T-helper 1 cell treated with Interleukin-12 subunit alpha and Interleukin-12 subunit beta and Interleukin-4 antibody, amounts not matched to agents 30 ng/mL and 1 ng/mL, for 36 hours (primary cell): ENCODE data around the gene KDM4C. TPM values are rescaled to one million over a fixed set of nuclear protein-coding genes. Genes with fewer than 3 reads are reported as not detected.

ENCODE experiments used
- intact Hi-C: fragments of 100-400 bp; cut with micrococcal nuclease; formaldehyde crosslinking; loops from one replicate; pipeline ENCODE4 v1.15.1; 2024
- total RNA-seq: library from RNA; stranded (reverse); gene quantifications from 2 replicates; pipeline ENCODE4 v1.2.3, GENCODE V29; 2022

The KDM4C gene
- total RNA-seq, 1 donor from 2014 or later, result 60.0 TPM

DNA sequence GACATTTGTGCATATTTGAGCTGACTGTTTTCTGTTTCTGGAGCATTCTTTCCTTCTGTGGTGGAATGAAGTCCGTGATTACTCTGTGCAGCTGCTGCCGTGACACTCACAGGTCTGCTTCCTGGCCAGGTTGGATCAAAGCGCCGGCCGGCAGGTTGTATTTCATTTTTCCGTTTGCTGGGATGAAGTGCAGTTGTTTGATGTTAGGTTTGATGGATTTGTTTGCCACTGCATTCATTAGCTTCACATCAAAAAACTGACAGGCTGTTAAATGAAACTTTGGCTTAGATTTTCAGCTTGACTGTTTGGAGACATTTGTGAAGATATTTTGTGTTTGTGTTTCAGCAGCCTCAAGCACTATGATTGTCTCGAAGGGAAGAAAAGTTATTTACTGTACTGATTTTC lies 140.1 kb downstream of the KDM4C start:
- intact Hi-C loops, result loop anchor here (10.0 kb wide), 1 partner anchor 483 kb away; the partner anchor contains the start of gene UHRF2

DNA sequence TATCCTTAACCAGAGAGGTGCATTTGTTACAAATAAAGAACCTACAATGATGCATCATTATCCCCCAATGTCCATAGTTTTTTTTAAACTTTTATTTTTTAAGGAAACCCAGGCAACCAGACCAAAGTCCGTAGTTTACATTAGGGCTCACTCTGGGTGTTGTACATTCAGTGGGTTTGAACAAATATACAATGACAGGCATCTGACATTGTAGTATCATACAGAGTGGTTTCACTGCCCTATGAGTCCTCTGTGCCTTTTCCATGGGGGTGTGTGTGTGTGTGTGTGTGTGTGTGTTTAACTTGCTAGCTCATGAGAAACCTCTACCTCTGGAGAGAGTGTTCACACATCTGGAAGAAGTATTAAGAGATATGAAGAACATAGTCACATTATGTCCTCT lies 141.5 kb downstream of the KDM4C start:
- intact Hi-C loops, result loop anchor here (10.0 kb wide), 1 partner anchor 484 kb away; the partner anchor contains the start of gene UHRF2

DNA sequence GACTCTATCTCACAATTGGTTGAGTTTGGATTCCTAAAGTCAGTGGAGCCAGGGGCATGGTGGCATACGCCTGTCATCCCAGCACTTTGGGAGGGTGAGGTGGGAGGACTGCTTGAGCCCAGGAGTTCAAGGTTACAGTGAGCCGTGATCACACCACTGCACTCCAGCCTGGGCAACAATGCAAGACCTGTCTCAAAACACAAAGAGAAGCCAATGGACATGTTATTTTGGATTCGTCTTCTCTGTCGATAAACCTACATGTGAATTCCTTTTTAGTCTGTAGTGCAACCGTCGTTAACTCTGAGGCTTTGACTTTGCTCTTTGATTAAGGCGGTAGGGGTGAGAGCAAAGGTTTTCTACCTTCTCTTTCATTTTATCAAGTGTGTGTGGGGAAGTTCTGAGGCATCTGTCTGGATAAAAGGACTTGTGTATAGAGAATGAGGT lies 142.7 kb downstream of the KDM4C start:
- intact Hi-C loops, result no loop called here

DNA sequence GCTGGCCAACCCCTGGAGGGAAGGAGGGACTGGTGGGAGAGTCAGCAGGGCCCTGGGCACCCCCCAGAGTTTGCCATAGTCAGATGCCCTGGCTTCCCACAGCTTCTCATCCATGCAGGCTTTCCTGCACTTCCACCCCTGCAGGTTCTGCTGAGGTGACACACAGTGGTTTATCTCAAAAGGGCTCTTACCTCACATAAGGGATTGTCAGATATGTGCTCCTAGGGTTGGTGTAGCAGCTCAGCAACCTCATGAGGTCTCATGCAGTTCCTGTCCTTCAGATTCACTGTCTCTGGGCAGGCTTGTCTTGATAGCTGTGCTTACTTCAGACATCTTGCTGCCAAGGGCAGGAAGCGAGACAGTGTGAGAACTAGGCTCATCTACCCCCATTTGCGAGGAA lies 143.4 kb downstream of the KDM4C start:
- intact Hi-C loops, result no loop called here

DNA sequence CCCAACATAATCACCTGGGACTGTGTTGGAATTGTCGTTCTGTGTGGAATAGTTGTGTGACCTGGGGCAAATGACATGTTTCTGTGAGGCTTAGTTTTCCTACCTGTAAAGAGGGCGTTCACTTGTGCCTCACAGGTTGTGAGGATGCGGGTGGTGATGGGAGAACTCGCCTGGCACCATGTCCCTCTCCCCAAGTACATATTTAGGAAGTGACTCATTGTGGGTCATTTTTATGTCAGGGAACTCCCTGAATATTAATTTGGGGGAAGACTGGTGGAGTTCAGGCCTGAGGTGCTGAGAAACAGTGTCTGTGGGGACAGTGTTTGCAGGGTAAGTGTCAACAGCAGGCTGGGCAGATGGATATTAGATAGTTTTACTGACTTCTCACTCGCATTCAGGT lies 144.7 kb downstream of the KDM4C start:
- intact Hi-C loops, result no loop called here

DNA sequence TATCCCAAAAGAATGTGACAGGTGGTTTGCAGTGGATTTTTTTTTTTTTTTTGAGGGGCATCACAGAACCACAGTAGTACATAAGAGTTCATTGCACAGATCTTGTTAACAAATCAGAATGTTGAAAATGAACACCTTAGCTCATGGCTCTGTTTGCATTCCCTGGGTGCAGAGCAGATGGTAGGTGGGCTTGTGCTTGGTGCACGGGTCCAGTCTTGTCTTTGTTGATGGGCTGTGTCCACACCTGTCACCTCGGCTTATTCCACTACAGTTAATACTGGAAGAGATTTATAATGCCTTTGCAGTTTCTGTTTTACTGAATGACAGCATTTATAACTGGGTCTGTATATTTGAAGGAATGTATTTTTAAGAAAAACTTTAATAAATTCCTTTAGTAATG lies 146.6 kb downstream of the KDM4C start:
- intact Hi-C loops, result no loop called here

DNA sequence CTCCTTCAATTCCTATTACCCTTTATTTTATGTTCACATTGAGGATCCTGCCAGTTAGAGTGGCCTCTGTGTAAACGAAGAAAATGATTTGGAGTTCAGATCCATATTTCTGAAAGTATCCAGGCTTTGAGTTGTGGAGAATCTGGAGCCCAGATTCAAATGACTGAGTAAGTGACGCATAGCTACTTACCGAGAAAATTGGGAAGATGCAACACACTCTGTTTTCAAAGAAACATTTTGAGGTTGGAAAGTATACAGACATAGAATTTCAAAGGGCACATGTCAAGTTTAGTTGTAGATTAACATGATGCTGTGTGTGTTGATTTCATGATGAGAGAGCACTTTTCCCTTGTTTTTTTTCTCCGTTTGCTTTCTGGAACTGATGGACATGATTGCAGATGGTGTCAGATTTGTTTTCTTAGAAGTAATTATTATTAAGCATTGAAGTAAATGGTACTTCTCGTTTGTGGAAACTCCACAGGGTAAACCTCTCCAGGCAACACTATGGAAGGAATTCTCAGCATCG lies 148.1 kb downstream of the KDM4C start:
- intact Hi-C loops, result loop anchor here (5.0 kb wide), 1 partner anchor 631 kb away; no protein-coding TSS in a partner anchor

DNA sequence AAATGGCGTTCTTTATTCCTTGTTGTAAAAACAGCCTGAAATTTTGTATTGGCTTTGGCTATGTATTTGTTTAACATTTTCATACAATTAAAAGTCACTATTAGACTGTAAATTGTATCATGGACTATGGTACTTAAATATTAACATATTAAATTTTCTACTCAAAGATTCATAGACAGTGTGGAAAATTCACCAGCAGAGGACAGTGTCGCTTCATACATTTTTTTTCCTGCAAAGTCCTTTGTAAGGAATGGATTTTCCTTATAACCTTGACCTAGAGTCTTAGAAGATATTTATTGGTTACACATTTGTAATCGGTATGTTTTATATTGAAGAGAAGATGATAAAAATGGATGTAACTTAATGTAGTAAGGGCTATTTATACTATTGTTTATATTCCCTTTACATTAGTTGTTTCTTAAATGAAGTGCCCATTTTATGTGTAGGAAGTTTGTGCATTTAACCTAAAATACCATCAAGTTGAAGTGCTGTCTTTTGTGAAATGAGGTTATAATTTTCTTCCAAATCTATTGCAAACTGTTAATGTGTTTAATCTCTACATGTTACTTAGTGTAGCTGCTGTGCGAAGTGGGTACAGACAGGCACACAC lies 150.1 kb downstream of the KDM4C start:
- intact Hi-C loops, result loop anchor here (5.0 kb wide), 1 partner anchor 629 kb away; no protein-coding TSS in a partner anchor

DNA sequence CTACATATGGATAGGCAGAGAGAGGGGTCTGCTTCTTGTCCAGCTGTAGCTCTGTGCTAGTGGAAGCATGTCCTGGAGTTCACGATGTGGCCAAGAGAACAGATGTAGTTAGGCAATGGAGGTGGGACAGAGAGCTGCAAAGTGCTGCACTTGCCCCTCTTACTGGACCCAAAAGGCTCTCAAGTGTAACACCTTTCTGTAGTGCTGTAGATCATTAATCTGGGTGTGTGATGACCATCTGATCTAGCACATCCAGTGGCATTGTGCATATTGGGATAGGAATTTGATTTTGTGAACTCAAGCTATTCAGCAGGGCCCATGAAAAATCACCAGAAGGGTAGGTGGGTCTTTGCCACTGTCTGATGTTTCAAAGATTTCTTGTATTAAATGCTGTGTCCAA lies 151.4 kb downstream of the KDM4C start:
- intact Hi-C loops, result loop anchor here (5.0 kb wide), 1 partner anchor 628 kb away; no protein-coding TSS in a partner anchor

DNA sequence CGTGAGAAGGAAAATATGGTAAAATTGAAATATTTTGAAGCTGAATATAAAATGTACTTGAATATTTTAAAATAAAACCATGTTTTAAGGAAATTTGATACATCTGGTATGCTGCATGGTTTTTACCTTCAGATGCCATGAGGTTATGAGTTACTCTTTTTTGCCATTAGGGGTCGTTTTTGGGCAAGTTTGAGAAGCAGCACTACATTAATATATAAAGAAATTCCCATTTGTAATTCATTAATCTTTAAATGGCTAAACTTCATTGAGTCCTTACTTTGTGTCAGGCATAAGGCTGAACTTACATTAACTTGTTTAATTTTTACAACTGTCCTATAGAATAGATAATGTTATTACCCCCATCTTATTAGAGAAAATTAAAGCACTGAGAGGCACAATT lies 152.3 kb downstream of the KDM4C start:
- intact Hi-C loops, result no loop called here

DNA sequence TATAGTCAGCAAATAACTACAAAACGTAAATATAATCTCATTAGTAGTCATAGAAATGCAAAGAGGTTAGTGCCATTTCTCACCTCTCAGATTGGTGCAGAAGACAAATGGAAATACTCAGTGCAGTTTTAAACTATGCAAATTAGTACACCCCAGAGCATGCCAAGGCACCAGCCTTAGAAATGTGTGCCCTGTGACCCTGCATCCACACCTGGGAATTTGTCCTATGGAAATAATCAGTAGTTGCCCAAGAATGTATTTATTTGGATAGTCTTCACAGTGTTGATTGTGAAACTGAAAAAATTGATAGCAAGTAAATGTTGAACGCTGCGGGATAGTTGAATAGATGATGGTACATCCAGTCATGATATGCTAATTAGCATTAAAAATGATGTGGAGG lies 152.7 kb downstream of the KDM4C start:
- intact Hi-C loops, result no loop called here

DNA sequence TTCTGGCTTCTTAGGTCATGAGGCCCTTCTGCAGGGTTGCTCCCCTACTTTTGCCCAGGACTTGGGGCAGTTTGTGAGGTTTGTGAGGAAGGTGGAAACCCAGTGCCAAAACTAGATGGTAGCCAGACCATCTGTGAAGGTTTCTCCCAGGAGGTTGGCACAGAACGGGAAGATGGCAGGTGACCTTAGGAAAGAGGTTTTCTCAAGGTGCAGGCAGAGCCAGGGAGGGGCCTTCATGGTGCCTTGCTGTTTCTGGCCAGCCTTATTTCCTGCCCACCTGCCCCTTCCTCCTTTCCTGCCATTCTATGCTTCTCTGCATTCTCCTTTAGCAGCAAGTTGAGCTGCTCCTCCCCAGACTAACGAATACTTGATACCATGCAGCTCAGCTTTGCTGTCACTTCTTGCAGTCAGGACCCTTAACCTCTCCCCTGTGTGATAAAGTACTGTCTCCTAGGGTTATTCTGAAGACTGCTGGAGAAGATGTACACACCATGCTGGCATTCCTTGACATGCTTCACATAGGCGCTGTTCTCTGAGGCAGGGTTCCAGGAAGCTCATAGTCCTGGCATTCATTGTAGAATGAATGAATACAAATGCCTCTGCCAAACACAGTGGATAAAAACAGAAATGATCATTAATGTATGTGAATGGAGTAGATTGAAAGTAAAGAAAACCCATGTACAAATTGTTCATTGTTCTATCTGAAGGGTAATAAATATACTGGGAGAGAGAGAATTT lies 154.3 kb downstream of the KDM4C start:
- intact Hi-C loops, result no loop called here

DNA sequence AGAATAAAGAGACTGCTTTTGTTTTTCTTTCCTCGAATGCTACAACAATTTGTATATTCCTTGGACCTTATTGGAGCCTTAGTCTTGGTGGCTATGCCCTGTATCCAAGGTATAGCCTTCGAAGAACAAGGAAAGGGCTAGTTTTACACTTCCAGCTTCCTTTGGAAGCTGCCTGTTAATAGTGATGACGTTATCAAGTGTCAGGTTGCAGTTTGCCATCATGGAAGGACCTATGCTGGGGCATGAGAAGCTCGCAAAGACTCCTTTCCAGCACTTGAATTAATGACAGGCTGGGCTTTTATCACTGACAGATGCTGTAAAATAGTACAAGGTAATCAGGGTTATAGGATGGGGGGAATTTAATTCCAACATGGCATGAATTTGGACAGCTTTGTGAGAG lies 157.9 kb downstream of the KDM4C start:
- intact Hi-C loops, result no loop called here

DNA sequence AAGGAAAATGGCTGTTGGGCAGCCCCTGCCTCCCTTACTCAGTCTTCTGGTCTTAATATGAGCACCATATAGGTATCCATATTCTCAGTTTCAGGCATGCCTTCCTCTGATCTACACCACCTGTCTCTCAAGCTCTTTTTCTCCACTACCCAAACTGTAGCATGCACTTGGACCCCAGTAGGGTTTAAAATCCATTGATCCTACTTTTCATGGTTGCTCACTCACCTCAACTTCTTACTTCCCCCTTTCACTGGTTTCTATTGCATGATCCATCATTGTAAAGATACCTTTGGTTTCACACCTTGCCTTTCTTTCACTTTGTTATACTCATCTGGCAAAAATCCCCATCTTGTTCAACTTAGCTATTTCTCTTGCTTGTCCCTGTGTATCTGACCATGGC lies 159.4 kb downstream of the KDM4C start:
- intact Hi-C loops, result no loop called here

DNA sequence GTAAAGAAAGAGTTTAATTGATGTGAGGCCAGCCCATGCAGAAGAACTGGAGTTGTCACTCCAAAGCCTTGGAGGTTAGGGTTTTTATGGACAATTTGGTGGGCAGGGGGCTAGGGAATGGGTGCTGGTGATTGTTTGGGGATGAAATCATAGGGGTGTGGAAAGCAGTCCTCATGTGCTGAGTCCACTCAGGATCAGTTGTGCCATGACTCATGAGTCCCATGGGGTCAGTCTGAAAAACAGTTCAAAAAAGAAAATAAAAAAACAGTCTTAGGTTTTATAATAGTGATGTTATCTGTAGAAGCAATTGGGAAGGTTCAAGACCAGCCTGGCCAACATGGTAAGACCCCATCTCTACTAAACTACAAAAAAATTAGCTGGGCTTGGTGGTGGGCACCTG lies 162.3 kb downstream of the KDM4C start:
- intact Hi-C loops, result no loop called here

DNA sequence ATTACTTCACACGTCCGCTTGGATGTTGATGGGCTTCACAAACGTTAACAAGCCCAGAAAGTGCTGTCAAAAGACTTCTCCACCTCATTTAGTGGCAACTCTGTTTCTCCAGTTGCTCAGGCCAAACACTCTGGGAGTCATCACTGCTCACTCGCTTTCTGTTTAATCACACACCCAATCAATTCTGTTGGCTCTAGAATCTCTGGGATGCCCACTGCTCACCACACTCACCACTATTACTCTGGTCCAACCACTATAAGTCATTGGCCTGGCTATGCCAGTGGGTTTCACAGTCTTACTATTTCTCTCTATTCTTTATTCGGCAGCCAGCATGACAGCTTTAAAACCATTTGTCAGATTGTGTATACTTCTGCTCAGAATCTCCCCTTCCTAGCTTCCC lies 163.5 kb downstream of the KDM4C start:
- intact Hi-C loops, result no loop called here

DNA sequence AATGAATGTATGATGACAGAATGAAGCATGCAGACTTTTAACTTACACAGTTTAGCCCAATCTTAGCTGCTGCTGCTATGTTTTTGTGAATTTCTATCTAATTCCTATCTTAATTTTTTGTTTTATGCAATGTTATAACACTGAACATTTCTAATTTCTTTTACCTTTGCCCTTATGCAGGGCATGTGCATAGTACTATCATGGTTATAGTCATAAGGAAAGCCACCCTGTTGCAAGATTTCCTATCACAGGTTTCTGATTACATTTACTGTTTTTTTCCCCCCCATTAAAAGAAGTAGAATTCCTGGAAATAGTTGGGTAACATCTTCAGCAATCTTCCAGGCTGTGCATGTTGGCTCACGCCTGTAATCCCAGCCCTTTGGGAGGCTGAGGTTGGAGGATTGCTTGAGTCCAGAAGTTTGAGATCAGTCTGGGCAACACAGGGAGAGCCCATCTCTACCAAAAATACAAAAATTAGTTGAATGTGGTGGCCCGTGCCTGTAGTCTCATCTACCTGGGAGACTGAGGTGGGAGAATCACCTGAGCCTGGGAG lies 164.4 kb downstream of the KDM4C start:
- intact Hi-C loops, result no loop called here

DNA sequence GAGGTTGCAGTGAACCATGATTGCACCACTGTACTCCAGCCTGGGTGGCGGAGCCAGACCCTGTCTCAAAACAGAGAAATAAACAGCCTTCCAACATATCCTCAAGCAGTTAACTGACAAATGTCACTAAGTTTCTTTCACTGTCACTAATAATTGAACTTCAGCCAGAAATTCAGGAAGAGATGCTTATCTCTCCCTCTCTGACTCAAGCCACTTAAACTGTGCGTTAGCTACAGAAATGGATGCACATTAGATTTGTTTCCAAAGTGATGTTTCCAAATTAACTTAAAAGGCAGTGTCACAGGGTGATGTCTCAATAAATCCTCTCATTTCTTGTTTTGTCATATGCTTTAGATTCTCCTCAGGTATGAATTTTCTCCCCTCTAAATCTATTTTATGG lies 164.9 kb downstream of the KDM4C start:
- intact Hi-C loops, result no loop called here

DNA sequence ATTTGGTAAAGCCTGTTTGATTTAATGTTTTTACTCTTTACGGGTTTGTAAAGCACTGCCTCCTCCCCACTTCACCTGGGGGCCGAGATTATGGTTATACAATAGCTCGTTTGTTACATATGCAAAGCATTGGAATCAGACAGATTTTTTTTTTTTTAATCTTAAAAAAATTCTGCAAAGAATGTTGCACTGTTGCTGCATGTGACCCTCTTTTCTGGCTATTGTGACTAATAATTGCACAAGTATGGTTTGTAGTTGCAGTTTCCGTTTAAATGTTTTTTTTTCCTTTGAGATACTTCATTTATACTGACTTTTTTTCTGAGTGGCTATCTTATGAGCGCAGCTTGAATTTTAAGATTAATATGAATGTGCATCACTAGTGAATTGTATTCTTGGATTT lies 165.3 kb downstream of the KDM4C start:
- intact Hi-C loops, result no loop called here

DNA sequence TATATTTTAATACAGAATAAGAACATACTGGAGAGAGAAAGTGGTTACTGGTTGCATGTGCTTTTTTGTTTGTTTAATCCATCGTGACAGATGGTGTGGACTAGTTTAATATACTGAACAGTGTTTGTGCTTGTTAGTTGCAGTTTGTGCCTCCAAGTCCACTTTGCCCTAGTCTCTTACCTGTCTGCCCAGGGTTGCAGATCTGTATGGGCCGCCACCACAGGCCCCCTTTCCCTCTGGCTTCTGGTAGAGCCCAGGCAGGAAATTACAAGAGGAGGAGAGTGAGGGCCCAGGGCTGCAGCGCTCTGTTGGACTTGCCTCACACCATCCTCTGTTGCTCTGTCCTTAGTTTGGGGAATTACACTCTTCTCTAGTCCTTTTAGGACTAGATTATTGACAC lies 166.4 kb downstream of the KDM4C start:
- intact Hi-C loops, result no loop called here

DNA sequence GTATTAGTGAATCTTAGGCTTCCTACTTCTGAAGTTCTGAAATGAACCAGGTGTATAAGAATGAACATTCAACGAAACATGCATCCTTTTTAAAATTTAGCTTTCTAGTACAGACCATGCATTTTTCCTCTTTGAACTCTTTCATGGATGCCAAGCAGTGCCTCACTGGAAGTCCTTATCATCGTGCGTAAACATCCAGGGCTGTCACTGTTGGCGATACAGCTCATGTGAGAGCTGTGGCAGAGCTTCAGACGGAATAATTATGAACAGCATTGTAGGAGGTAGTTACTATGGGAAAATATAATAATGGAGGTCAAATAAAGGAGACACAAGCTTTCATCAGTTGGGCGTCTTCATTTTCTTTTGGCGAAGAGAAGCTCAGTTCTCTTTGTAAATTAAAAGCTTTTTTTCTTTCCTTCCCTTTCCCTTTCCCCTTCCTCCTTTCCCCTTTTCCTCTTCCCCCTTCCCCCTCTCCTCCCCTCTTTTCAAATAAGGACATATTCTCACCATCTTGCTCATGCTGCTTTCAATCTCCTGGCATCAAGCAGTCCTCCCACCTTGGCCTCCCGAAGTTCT lies 167.3 kb downstream of the KDM4C start:
- intact Hi-C loops, result no loop called here

DNA sequence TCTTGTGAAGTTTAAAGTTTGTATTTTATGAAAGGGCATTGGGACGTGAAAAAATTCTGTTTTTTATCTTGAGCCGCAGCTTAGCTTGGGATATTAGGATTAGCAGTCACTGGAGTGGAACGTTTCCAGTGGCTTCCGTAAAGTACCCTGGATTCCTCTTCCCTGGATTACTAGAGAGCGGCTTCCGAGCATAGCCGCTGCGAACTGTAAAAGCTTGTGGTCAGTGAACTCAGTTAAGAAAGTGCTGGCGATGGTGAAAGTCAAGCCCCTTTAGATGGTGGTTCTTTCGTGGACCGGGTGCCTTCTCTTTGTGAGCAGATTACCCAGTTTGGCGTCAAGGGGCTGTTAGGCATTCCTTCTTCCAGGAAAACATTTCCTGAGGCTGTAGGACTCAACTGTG lies 168.1 kb downstream of the KDM4C start:
- intact Hi-C loops, result no loop called here
